GM12878 (cell line): Measurements from ENCODE around the gene BBC3. TPM values are rescaled to one million over a fixed set of nuclear protein-coding genes. Genes with fewer than 3 reads are reported as not detected.
A peak's percentile ranks its signal among the peaks of the same experiment; 100 is the strongest.

Source experiments
- KDM1A ChIP-seq: fragments of 200-600 bp; sonication (generic); IDR thresholded peaks from 2 replicates; pipeline ENCODE4 v1.6.1; 2016; ENCODE audit warnings: borderline replicate concordance
- NFIC ChIP-seq: IDR thresholded peaks from 2 replicates; pipeline ENCODE4 v1.6.1; 2012; ENCODE audit warnings: low read depth, mild to moderate bottlenecking, inconsistent platforms, low read length, moderate library complexity
- NFYA ChIP-seq: IDR thresholded peaks from 2 replicates; pipeline ENCODE4 v1.6.1; 2011; ENCODE audit warnings: low read depth, mild to moderate bottlenecking, low read length, improper control_type of control experiment, borderline replicate concordance
- NRF1 ChIP-seq: conservative IDR thresholded peaks from 2 replicates; pipeline ENCODE4 v1.6.1; 2011; ENCODE audit warnings: mild to moderate bottlenecking, low read depth, low read length, improper control_type of control experiment
- POLR2AphosphoS5 ChIP-seq: IDR thresholded peaks from 2 replicates; pipeline ENCODE4 v1.6.1; 2011; ENCODE audit warnings: mild to moderate bottlenecking, low read length, inconsistent platforms
- RUNX3 ChIP-seq: IDR thresholded peaks from 2 replicates; pipeline ENCODE4 v1.6.1; 2012; ENCODE audit warnings: low read length, inconsistent platforms
- STAT1 ChIP-seq: fragments of 450-650 bp; conservative IDR thresholded peaks from 2 replicates; pipeline ENCODE4 v1.6.1; 2014; ENCODE audit warnings: antibody characterized with exemption, mild to moderate bottlenecking
- polyA plus RNA-seq, 11 experiments: library from polyadenylated mRNA; depleted of rRNA in 4 of 11; unstranded in 6 of 11; stranded (reverse) in 5 of 11; fragments of >200 nt; fragmentation: Nextera tagmentation in 4 of 11; fragmentation: Illumina TruSeq in 1 of 11; extraction: Ambion mirVana in 4 of 11; extraction: Trizol in 1 of 11; gene quantifications; 1 replicate in 1 of 11; 2 replicates in 10 of 11; pipeline versions ENCODE4 v1.2.1 to v1.2.3, GENCODE V29; 2011 to 2016; ENCODE audit warnings: inconsistent platforms in 2 of 11, missing spikeins in 2 of 11, low read depth in 1 of 11
- total RNA-seq, 4 experiments: library from RNA; depleted of rRNA in 3 of 4; stranded (reverse); fragments of >200 nt in 3 of 4; fragmentation: Illumina TruSeq in 1 of 4; extraction: Trizol in 1 of 4; gene quantifications; 2 replicates each; pipeline versions ENCODE4 v1.2.1 to v1.2.3, GENCODE V29; 2013 to 2021
- TF ChIP-seq, protein P1 (sequence below): IDR thresholded peaks from 2 replicates; pipeline ENCODE4 v1.6.1; 2012; ENCODE audit warnings: improper control_type of control experiment, low read depth, low read length; ENCODE audit not compliant: insufficient replicate concordance
- TF ChIP-seq, protein P2 (sequence below): IDR thresholded peaks from 2 replicates; pipeline ENCODE4 v1.6.1; 2011; ENCODE audit warnings: borderline replicate concordance, low read depth, mild to moderate bottlenecking, moderate library complexity, low read length; ENCODE audit not compliant: insufficient read depth, poor library complexity, severe bottlenecking
- TF ChIP-seq, protein P3 (sequence below): fragments of 450-650 bp; IDR thresholded peaks from 2 replicates; pipeline ENCODE4 v1.6.1; 2017; ENCODE audit warnings: mild to moderate bottlenecking, low read depth, inconsistent platforms; ENCODE audit not compliant: poor library complexity, severe bottlenecking
- TF ChIP-seq, protein P4 (sequence below): fragments of 450-650 bp; formaldehyde crosslinking; IDR thresholded peaks from 2 replicates; pipeline ENCODE4 v1.4.0; 2020; ENCODE audit warnings: mild to moderate bottlenecking, moderate library complexity
- TF ChIP-seq, protein P5 (sequence below): fragments of 450-650 bp; IDR thresholded peaks from 2 replicates; pipeline ENCODE4 v1.6.1; 2017; ENCODE audit warnings: low read depth, mild to moderate bottlenecking, moderate library complexity

The BBC3 gene
- total and polyA plus RNA-seq, 10 of the 15 experiments (the other 5 are each of a cell fraction or from before 2014, with no cell fraction given): 0.10 to 17.9 (median 7.5) TPM

DNA sequence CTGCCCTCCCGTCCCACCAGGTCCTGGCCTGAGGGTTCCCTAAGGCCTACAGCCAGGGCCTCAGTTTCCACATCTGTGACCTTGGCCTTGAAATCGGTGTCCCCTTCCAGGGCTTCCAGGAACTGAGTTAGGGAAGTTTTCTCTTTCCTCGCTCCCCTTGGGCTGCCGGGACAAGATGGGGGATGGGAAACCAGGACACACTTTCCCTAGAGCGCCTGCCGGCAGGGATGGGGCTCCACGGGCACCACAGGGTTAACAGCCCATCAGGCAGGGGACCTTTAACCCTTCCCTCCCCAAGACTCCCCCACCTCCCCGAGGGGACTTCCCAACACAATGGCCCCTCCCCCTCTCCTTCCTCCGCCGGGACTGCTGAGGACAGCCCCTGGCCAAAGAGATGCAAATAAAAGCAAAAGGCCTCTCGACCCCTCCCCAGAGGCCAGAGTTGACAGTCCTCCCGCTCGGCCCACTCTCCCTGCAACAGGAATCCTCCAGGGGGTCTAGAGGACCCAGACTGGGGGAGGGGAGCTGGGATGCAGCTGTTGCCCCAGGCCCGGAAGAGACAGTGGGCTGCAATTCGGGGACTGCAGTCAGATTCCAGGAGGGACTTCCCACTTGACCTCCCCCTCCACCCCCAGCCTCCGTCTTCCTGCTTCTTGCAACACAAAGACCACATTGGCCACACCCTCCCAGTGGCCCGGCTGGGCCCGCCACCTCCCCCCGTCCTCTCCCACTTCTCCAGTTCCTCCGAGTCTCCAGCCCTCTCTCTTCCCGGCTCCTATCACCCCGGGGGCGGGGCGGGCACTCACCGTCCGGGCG, 3.4 kb downstream of the BBC3 start (continued):
- TF ChIP-seq, protein P1, sequence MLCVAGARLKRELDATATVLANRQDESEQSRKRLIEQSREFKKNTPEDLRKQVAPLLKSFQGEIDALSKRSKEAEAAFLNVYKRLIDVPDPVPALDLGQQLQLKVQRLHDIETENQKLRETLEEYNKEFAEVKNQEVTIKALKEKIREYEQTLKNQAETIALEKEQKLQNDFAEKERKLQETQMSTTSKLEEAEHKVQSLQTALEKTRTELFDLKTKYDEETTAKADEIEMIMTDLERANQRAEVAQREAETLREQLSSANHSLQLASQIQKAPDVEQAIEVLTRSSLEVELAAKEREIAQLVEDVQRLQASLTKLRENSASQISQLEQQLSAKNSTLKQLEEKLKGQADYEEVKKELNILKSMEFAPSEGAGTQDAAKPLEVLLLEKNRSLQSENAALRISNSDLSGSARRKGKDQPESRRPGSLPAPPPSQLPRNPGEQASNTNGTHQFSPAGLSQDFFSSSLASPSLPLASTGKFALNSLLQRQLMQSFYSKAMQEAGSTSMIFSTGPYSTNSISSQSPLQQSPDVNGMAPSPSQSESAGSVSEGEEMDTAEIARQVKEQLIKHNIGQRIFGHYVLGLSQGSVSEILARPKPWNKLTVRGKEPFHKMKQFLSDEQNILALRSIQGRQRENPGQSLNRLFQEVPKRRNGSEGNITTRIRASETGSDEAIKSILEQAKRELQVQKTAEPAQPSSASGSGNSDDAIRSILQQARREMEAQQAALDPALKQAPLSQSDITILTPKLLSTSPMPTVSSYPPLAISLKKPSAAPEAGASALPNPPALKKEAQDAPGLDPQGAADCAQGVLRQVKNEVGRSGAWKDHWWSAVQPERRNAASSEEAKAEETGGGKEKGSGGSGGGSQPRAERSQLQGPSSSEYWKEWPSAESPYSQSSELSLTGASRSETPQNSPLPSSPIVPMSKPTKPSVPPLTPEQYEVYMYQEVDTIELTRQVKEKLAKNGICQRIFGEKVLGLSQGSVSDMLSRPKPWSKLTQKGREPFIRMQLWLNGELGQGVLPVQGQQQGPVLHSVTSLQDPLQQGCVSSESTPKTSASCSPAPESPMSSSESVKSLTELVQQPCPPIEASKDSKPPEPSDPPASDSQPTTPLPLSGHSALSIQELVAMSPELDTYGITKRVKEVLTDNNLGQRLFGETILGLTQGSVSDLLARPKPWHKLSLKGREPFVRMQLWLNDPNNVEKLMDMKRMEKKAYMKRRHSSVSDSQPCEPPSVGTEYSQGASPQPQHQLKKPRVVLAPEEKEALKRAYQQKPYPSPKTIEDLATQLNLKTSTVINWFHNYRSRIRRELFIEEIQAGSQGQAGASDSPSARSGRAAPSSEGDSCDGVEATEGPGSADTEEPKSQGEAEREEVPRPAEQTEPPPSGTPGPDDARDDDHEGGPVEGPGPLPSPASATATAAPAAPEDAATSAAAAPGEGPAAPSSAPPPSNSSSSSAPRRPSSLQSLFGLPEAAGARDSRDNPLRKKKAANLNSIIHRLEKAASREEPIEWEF: no peak
- TF ChIP-seq STAT1 (no peak), NRF1 (no peak), POLR2AphosphoS5 (peak; percentile 41), KDM1A (no peak), NFYA (no peak), NFIC (peak; percentile 51; the same call in 1 of the 2 replicates), RUNX3 (peak; percentile 47; the same call in 1 of the 2 replicates)
- TF ChIP-seq, protein P2, sequence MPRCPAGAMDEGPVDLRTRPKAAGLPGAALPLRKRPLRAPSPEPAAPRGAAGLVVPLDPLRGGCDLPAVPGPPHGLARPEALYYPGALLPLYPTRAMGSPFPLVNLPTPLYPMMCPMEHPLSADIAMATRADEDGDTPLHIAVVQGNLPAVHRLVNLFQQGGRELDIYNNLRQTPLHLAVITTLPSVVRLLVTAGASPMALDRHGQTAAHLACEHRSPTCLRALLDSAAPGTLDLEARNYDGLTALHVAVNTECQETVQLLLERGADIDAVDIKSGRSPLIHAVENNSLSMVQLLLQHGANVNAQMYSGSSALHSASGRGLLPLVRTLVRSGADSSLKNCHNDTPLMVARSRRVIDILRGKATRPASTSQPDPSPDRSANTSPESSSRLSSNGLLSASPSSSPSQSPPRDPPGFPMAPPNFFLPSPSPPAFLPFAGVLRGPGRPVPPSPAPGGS: no peak
- TF ChIP-seq, protein P3, sequence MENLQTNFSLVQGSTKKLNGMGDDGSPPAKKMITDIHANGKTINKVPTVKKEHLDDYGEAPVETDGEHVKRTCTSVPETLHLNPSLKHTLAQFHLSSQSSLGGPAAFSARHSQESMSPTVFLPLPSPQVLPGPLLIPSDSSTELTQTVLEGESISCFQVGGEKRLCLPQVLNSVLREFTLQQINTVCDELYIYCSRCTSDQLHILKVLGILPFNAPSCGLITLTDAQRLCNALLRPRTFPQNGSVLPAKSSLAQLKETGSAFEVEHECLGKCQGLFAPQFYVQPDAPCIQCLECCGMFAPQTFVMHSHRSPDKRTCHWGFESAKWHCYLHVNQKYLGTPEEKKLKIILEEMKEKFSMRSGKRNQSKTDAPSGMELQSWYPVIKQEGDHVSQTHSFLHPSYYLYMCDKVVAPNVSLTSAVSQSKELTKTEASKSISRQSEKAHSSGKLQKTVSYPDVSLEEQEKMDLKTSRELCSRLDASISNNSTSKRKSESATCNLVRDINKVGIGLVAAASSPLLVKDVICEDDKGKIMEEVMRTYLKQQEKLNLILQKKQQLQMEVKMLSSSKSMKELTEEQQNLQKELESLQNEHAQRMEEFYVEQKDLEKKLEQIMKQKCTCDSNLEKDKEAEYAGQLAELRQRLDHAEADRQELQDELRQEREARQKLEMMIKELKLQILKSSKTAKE: no peak
- TF ChIP-seq, protein P4, sequence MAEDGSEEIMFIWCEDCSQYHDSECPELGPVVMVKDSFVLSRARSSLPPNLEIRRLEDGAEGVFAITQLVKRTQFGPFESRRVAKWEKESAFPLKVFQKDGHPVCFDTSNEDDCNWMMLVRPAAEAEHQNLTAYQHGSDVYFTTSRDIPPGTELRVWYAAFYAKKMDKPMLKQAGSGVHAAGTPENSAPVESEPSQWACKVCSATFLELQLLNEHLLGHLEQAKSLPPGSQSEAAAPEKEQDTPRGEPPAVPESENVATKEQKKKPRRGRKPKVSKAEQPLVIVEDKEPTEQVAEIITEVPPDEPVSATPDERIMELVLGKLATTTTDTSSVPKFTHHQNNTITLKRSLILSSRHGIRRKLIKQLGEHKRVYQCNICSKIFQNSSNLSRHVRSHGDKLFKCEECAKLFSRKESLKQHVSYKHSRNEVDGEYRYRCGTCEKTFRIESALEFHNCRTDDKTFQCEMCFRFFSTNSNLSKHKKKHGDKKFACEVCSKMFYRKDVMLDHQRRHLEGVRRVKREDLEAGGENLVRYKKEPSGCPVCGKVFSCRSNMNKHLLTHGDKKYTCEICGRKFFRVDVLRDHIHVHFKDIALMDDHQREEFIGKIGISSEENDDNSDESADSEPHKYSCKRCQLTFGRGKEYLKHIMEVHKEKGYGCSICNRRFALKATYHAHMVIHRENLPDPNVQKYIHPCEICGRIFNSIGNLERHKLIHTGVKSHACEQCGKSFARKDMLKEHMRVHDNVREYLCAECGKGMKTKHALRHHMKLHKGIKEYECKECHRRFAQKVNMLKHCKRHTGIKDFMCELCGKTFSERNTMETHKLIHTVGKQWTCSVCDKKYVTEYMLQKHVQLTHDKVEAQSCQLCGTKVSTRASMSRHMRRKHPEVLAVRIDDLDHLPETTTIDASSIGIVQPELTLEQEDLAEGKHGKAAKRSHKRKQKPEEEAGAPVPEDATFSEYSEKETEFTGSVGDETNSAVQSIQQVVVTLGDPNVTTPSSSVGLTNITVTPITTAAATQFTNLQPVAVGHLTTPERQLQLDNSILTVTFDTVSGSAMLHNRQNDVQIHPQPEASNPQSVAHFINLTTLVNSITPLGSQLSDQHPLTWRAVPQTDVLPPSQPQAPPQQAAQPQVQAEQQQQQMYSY (CRISPR knock-in tag): no peak
- TF ChIP-seq, protein P5, sequence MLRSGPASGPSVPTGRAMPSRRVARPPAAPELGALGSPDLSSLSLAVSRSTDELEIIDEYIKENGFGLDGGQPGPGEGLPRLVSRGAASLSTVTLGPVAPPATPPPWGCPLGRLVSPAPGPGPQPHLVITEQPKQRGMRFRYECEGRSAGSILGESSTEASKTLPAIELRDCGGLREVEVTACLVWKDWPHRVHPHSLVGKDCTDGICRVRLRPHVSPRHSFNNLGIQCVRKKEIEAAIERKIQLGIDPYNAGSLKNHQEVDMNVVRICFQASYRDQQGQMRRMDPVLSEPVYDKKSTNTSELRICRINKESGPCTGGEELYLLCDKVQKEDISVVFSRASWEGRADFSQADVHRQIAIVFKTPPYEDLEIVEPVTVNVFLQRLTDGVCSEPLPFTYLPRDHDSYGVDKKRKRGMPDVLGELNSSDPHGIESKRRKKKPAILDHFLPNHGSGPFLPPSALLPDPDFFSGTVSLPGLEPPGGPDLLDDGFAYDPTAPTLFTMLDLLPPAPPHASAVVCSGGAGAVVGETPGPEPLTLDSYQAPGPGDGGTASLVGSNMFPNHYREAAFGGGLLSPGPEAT: peak; percentile 95
